SKM-1 treated with dmso at 0.1 percent for 144 hours (cell line): ENCODE measurements around the gene GPRASP3.
"Not testable (repeated sequence)": the region's sequence is repeated elsewhere in the genome, so short reads cannot be mapped to it uniquely, and the experiment has no call there.

Source experiments
- DNase-seq: peaks from one replicate; lab custom pipeline; 2025; ENCODE audit not compliant: unreplicated experiment; lab: John Stamatoyannopoulos, UW

GPRASP3 gene, protein sequence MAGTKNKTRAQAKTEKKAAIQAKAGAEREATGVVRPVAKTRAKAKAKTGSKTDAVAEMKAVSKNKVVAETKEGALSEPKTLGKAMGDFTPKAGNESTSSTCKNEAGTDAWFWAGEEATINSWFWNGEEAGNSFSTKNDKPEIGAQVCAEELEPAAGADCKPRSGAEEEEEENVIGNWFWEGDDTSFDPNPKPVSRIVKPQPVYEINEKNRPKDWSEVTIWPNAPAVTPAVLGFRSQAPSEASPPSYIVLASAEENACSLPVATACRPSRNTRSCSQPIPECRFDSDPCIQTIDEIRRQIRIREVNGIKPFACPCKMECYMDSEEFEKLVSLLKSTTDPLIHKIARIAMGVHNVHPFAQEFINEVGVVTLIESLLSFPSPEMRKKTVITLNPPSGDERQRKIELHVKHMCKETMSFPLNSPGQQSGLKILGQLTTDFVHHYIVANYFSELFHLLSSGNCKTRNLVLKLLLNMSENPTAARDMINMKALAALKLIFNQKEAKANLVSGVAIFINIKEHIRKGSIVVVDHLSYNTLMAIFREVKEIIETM

DNA sequence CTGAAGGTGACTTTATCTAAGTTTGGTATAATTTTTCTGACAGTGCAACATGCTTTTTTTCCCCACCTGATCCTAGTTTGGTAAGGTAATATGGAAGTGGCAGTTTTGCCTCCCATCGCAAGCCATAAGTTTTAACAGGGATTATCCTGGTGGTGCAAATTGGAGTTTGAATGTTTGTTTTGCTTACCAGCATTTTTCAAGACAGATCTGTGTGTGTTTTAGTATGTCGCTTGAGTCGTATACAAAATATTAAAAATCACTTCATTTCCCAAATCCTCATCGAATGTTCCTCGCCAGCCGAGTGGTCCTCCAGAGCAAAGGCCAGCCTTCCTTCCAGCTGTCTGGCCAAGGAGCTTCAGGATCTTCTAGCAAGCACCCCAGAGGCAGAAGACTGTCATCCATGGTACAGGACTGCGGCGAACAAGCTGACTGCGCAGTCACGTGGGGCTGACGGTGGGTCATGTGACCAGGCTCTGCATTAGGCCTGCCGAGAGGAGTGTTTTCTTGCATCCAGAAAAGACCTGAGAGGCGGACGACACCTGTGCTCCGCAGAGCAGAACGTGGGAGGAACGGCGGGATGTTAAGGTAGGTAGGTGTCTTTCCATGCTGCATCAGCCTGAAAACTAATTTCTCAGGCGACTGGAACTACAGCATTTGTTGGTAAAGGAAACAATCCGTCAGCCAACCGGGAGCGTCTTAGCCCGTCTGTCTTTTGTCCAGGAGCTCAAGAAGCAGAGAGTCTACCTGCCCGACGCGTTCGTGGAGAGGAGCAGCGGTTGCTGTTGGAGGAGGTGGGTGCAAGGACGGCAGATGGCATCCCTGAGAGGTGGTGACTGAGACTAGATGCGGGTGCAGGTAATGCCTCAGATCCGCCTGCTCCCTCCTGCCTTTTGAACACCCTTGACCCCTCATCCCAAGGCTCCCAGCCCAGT lies at the start of gene GPRASP3:
GPRASP3 (plus strand) TSS at position 507 of the 932 bp plus-strand sequence. CDS start 28,253 bp downstream, outside the sequence.
- DNase-seq: no peak

- no peak for DNase-seq
Observed at GRCh38 chrX:102672856-102673255, 47.7 kb upstream of the GPRASP3 start.

- DNase-seq: not testable (repeated sequence)
Observed at GRCh38 chrX:102677479-102677878, 43.1 kb upstream of the GPRASP3 start.

DNA sequence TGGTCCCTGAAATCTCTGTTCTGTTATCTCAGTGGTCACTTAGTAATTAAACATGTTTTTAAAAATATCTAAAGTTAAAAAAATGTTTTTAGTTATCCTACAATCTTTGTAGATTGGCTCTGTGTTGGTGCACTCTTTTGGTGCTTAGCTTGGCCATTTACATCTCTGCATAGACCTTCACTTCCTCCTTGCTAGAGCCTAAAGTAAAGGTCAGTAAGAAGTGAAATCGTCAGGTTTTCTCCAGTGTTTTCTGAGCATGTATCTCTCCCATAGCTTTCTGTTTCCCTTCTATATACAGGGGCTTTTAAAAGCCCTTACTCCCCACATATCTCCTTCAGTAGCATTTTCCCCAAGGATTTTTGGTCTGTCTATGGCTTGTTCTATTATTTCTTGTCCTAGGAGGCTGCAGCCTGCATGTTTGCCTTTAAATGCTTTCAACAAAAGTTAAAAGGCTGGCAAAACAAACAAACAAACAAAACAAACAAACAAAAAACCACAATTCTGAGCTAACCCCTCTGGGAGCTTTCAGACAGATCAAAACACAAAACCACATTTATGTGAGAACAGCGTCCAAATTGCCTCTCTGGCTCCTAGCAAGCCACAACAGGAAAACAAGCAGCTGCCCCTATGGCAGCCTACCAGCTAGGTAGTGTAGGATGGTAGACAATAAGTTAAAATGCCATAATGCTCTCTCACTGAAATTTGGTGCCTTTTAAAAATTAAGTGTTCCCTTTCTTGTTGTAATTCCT lies 35.6 kb upstream of the GPRASP3 start:
- no peak for DNase-seq

DNA sequence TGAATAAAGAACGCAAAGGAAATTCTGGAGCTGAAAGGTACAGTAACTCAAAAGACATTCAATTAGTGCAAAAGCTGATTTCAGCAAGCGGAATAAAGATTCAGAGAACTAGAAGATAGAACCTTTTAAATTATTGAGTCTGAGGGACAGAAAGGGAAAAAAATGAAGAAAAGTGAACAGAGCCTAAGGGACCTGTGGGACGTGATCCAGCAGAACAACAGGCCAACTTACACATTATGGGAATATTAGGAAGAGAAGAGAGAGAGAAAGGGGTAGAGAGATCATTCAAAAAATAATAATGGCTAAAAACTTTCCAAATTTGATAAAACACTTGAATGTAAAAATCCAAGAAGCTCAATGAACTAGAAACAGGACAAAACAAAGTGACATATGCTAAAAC lies 25.8 kb upstream of the GPRASP3 start:
- no peak for DNase-seq

DNA sequence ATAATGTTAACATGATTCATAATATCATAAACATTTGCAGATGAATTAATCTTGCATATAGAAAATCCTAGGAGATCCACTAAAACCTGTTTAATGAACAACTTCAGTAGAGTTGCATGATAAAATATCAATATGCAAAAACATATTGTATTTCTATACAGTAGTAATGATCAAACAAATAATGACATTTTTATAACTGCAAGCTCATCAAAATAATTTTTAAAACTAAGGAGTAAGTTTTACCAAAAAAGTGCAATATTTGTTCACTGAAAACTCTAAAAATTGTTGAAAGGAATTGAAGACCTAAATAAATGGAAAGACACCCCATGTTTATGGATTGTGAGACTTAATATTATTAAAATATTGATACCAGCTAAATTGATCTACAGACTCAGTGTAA lies 24.2 kb upstream of the GPRASP3 start:
- no peak for DNase-seq

GRCh38 chrX:102697494-102697893 lies 23.0 kb upstream of the GPRASP3 start:
- DNase-seq: no peak

DNA sequence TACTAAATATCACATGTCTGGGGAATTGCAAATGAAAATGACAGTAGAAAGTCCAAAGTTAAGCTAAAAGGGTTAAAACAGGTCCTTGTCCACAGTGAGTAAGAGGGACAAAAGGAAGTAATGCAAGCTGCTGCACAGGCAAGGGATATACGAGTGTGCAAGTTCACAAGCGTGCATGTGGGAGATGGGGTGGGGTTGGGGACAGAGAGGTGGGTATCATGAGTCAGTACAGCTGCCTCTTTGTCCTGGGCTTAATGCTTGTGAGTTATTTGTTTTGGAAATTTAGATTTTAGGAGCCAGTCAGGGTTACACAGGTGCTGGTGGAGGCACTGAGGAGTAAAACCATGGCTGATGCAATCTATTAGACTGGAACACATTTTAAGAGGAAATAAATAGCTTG lies 11.6 kb upstream of the GPRASP3 start:
- no peak for DNase-seq

- DNase-seq: no peak
Observed at GRCh38 chrX:102711872-102712215, 8.7 kb upstream of the GPRASP3 start.

- no peak for DNase-seq
Observed at GRCh38 chrX:102712216-102712966, 8.2 kb upstream of the GPRASP3 start, which contains the start of gene GPRASP2. Gene GPRASP2 (plus strand): TSS chrX:102712448. CDS start chrX:102714870, 2,422 bp downstream.

DNA sequence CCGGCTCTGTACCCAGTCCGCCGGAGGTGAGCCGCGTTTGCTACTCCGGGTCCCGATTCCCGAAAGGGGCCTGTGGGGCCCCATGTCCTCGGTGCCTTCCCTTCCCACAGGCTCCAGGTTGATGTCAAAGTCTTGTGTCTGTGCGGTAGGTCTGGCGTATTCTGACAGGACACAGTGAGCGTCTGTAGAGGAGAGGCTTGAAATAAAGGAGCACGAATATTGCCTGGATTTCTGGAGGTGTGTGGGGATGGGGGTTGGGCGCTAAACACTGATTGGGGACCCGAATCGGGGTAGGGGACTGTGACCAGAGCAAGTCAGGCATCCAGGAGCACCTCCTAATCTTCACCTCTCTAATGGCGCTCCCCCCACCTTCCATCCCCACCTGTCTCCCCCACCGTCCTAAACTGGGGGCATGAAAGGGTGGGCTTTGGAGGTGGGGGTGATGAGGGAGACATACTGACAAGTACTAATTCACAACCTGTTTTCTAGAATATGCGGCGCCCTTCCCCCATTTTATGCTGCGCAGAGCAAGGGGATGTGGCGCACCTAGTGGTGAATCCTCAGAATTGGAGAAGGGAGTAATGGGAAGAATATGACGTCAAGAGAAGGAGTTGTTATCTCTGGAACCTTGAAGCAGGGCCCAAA lies 7.4 kb upstream of the GPRASP3 start:
- no peak for DNase-seq

DNA sequence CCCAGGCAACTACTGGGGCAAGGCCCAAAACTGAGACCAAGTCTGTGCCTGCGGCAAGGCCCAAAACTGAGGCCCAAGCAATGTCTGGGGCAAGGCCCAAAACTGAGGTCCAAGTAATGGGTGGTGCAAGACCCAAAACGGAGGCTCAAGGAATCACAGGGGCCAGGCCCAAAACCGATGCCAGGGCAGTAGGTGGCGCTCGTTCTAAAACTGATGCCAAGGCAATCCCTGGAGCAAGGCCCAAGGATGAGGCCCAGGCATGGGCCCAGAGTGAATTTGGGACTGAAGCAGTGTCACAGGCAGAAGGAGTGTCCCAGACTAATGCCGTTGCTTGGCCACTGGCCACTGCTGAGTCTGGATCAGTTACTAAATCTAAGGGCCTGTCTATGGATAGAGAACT lies 5.5 kb upstream of the GPRASP3 start:
- no peak for DNase-seq

DNA sequence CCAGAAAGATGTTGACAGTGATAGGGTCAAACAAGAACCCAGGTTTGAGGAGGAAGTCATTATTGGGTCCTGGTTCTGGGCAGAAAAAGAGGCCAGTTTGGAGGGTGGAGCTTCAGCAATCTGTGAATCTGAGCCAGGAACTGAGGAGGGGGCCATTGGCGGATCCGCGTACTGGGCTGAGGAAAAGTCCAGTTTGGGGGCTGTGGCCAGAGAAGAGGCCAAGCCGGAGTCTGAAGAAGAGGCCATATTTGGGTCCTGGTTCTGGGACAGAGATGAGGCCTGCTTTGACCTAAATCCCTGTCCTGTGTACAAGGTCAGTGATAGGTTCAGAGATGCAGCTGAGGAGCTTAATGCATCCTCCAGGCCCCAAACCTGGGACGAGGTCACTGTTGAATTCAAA lies 4.6 kb upstream of the GPRASP3 start:
- DNase-seq: no peak

- not testable (repeated sequence) for DNase-seq
Observed at GRCh38 chrX:102721169-102721506, 595 bp downstream of the GPRASP3 start.

DNA sequence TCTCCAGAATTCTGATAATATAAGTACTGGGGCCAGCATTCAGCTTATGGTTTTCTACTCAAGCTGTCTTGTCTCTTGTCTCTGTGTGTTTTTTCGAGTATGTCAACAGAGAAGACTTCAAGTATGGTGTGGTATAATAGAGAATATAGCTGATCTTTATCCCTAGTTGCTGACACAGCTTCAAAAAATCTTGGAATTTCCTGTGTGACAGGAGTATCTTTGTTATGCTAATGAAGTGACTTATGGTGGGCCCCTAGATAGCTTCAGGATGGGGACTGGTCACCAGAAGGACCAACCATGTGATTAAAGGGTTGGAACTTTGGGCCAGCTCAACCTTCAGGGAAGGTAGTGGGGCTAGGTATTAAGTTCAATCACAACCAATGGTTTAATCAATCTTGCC lies 2.9 kb downstream of the GPRASP3 start:
- DNase-seq: no peak

DNA sequence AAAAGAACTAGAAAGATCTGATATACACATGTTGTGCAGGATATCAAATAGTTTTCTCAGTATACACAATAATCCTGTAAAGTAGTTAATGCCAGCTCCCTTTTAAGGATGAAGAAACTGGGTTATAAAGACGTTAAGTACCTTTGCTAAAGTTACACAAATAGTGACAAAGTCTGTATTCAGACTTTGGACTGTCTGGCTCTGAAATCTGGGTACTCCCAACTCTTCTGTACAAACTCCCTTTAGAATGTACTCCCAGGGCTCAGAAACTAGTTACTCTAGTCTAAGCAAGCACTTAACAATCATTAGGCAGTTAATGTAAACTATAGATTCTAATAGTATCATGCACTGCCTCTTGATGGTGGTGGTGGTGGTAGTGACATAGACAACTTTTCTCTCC lies 7.2 kb downstream of the GPRASP3 start:
- no peak for DNase-seq

GRCh38 chrX:102728646-102729045 lies 8.1 kb downstream of the GPRASP3 start:
- no peak for DNase-seq

GRCh38 chrX:102739657-102740056 lies 19.1 kb downstream of the GPRASP3 start:
- no peak for DNase-seq

DNA sequence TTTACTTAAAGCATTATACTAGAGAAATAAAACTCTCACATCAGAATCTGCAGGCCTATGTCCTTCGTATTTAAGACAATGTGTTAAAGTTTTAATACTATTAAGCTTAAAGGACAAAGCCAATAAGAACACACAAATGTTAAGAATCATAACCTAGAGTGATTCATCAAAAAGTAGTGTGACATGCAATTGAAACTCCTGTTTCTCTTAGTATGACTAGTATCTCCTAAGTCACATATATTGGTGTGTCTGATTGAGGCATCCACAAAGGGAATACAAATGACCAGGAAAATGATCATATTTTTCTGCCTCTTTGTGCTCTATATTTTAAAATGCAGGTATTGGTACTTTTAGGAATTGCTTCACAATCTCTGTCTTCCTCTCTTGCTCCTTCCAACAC lies 23.8 kb downstream of the GPRASP3 start:
- no peak for DNase-seq

GRCh38 chrX:102745513-102745856 lies 24.9 kb downstream of the GPRASP3 start:
- no peak for DNase-seq
